HepG2 (cell line): ENCODE results near the gene NLRC5. TPM values are rescaled to one million over a fixed set of nuclear protein-coding genes. Genes with fewer than 3 reads are reported as not detected.
"Not testable (repeated sequence)": the region's sequence is repeated elsewhere in the genome, so short reads cannot be mapped to it uniquely, and the experiment has no call there.

Experiments used
- ATAC-seq: fragments of 200-7000 bp; cut with Tn5 transposase; 3 replicates; pipeline ENCODE4 v1.9.1; 2020; ENCODE audit warnings: mild to moderate bottlenecking, moderate library complexity
- BruUV-seq: library from RNA; stranded (reverse); fragments of 400-500 nt; replicated peaks from 2 replicates; lab custom pipeline; 2021; lab: Mats Ljungman, UMichigan
- CTCF ChIA-PET: fragments of 300-600 bp; formaldehyde crosslinking; extraction: SDS; loops from one replicate; lab custom pipeline; 2021; ENCODE audit warnings: low total read pairs, inconsistent platforms, low intra/inter-chr PET ratio; lab: Yijun Ruan, JAX
- POLR2A ChIA-PET: fragments of 350-600 bp; sonication (Branson Sonifier 250); formaldehyde crosslinking; loops from one replicate; lab custom pipeline; 2020; ENCODE audit warnings: antibody characterized with exemption, inconsistent platforms; lab: Yijun Ruan, JAX
- DNase-seq: peaks from one replicate; pipeline ENCODE4 v3.0.0-alpha.2; 2015; ENCODE audit warnings: low spot score
- FAIRE-seq: peaks from 3 replicates; lab custom pipeline; 2011; peaks lifted over from hg19 to GRCh38; lab: Jason Lieb, UNC
- H2AFZ ChIP-seq: one replicate; pipeline ENCODE4 v1.6.1; 2011; ENCODE audit warnings: low read length, inconsistent platforms
- H3K27ac ChIP-seq: fragments of 300-600 bp; 3 replicates; pipeline ENCODE4 v1.8.0; 2011; ENCODE audit warnings: mixed run types, mild to moderate bottlenecking, mixed read lengths, low read length, inconsistent platforms; ENCODE audit not compliant: insufficient read depth; ENCODE audit errors: extremely low read length
- H3K27me3 ChIP-seq, 2 experiments: fragments of 200-600 bp in 1 of 2; 2 replicates in 1 of 2; 3 replicates in 1 of 2; pipeline versions ENCODE4 v1.6.0 to v1.8.0; 2011; ENCODE audit warnings: low read length in 2 of 2, mild to moderate bottlenecking in 2 of 2, moderate library complexity in 2 of 2, inconsistent platforms in 1 of 2; ENCODE audit not compliant: insufficient read depth in 2 of 2, control insufficient read depth in 1 of 2
- H3K36me3 ChIP-seq, 2 experiments: fragments of 200-600 bp in 1 of 2; replicated peaks in 1 of 2; 2 replicates in 1 of 2; 3 replicates in 1 of 2; pipeline versions ENCODE4 v1.5.1 to v1.8.0; 2011; ENCODE audit warnings: low read length in 2 of 2, inconsistent platforms in 1 of 2; ENCODE audit not compliant: insufficient read depth in 2 of 2, control insufficient read depth in 1 of 2
- H3K4me1 ChIP-seq: 2 replicates; pipeline ENCODE4 v1.5.1; 2012; ENCODE audit warnings: low read length, inconsistent platforms; ENCODE audit not compliant: insufficient read depth
- H3K4me2 ChIP-seq: 2 replicates; pipeline ENCODE4 v1.6.0; 2011; ENCODE audit warnings: low read depth, low read length, inconsistent platforms
- H3K4me3 ChIP-seq, 3 experiments: fragments of 200-600 bp in 1 of 3; sonication (generic), shearing (Covaris generic) in 1 of 3; replicated peaks in 1 of 3; 2 replicates each; pipeline ENCODE4 v1.5.1; 2011 to 2016; ENCODE audit warnings: low read length in 3 of 3, inconsistent platforms in 2 of 3, low read depth in 2 of 3, mild to moderate bottlenecking in 2 of 3, control low read depth in 1 of 3, mixed read lengths in 1 of 3; ENCODE audit not compliant: insufficient read depth in 1 of 3
- H3K79me2 ChIP-seq: one replicate; pipeline ENCODE4 v1.6.1; 2011; ENCODE audit warnings: low read length, inconsistent platforms; ENCODE audit not compliant: insufficient read depth
- H3K9ac ChIP-seq: 2 replicates; pipeline ENCODE4 v1.6.0; 2011; ENCODE audit warnings: mild to moderate bottlenecking, low read depth, low read length, inconsistent platforms; ENCODE audit not compliant: insufficient read depth
- H3K9me3 ChIP-seq: 2 replicates; pipeline ENCODE4 v1.5.1; 2012; ENCODE audit warnings: mild to moderate bottlenecking, low read length
- H4K20me1 ChIP-seq: 2 replicates; pipeline ENCODE4 v1.6.0; 2011; ENCODE audit warnings: inconsistent platforms, mild to moderate bottlenecking, low read length, moderate library complexity; ENCODE audit not compliant: insufficient read depth
- CEBPB ChIP-seq: IDR thresholded peaks from 2 replicates; pipeline ENCODE4 v1.6.1; 2011; ENCODE audit warnings: low read depth, low read length, improper control_type of control experiment, borderline replicate concordance
- MNT ChIP-seq: fragments of 450-650 bp; IDR thresholded peaks from 2 replicates; pipeline ENCODE4 v1.6.1; 2016
- PLSCR1 ChIP-seq: sonication (generic); formaldehyde crosslinking; IDR thresholded peaks from 2 replicates; pipeline ENCODE4 v1.5.0; 2020; ENCODE audit warnings: missing genetic modification reagents, mild to moderate bottlenecking, borderline replicate concordance
- WGBS: methylation state at CpG from one replicate; pipeline ENCODE4 v1.1.6; 2017; ENCODE audit warnings: low lambda C conversion rate; 5-methylcytosine and 5-hydroxymethylcytosine counted together
- in situ Hi-C: cut with HindIII; loops from 2 replicates; pipeline ENCODE4 v1.10.0; 2017; ENCODE audit warnings: low pct_unique_long_range_greater_than_20kb; ENCODE audit not compliant: extremely low pct_ligation_motif_present
- intact Hi-C: fragments of 100-400 bp; cut with micrococcal nuclease; formaldehyde crosslinking; loops from one replicate; pipeline ENCODE4 v1.10.0; 2022; ENCODE audit not compliant: unreplicated experiment
- polyA plus RNA-seq, 8 experiments: library from polyadenylated mRNA; depleted of rRNA in 3 of 8; stranded (reverse) in 7 of 8; unstranded in 1 of 8; fragments of >200 nt; fragmentation: Illumina TruSeq in 4 of 8; extraction: Trizol in 4 of 8; gene quantifications; 2 replicates each; pipeline versions ENCODE4 v1.2.1 to v1.2.3, GENCODE V29; 2011 to 2016; ENCODE audit warnings: low read depth in 4 of 8, missing spikeins in 1 of 8, mixed read lengths in 1 of 8; ENCODE audit not compliant: insufficient read depth in 1 of 8
- total RNA-seq, 5 experiments: library from RNA; depleted of rRNA; stranded (reverse); fragments of >200 nt; fragmentation: Illumina TruSeq; extraction: Trizol; gene quantifications; 2 replicates each; pipeline ENCODE4 v1.2.3, GENCODE V29; 2016; ENCODE audit warnings: low read depth in 1 of 5

The NLRC5 gene
- total and polyA plus RNA-seq, 2 of the 13 experiments (the other 11 are each of a cell fraction or from before 2014, with no cell fraction given), result 6.3 to 12.7 TPM

GRCh38 chr16:56990407-56991286 lies 1.3 kb downstream of the NLRC5 start:
- CTCF ChIA-PET, result no interaction called here
- Histone ChIP-seq H2AFZ (no peak overlapping the region), H4K20me1 (no peaks in the 10 kb centered on the region), H3K4me3 (no peak overlapping the region; a peak in 1 of 6 replicates), H3K9me3 (no peaks in the 10 kb centered on the region), H3K36me3 (no peaks in the 10 kb centered on the region), H3K9ac (no peak overlapping the region), H3K4me1 (peaks cover 52% of the 10 kb centered on the region), H3K27me3 (peaks cover 3 to 43% of the 10 kb centered on the region in 2 experiments), H3K27ac (no peak overlapping the region), H3K4me2 (peak overlapping the region; percentile 92; the same call in 1 of the 2 replicates), H3K79me2 (no peaks in the 10 kb centered on the region)
- in situ Hi-C loops, result no loop called here
- 0 out of 2 replicates have a peak, but pooled peaks have one; percentile 5 for TF ChIP-seq CEBPB
- TF ChIP-seq PLSCR1 (CRISPR knock-in tag), result no peak
- TF ChIP-seq MNT, result peak; percentile 80
- FAIRE-seq (no peak), ATAC-seq (no peak), DNase-seq (no peak)
- intact Hi-C loops, result no loop called here
- BruUV-seq, result no TSS peak
- POLR2A ChIA-PET, result interaction anchor here (2.7 kb wide), 1 partner anchor 25 kb away, joined by 12 read pairs; no protein-coding TSS in a partner anchor
- WGBS, result 63% methylated on average over 16 of the region's 16 CpGs

- Histone ChIP-seq H3K4me1 (peaks cover 34% of the 10 kb centered on the region), H3K27me3 (peaks cover 3 to 41% of the 10 kb centered on the region in 2 experiments)
- H3K79me2 ChIP-seq, BruUV-seq, ATAC-seq, CTCF ChIA-PET, H4K20me1 ChIP-seq, H2AFZ ChIP-seq, H3K9me3 ChIP-seq, H3K36me3 ChIP-seq, H3K4me2 ChIP-seq, intact Hi-C loops, POLR2A ChIA-PET, H3K4me3 ChIP-seq, FAIRE-seq, in situ Hi-C loops, H3K9ac ChIP-seq, DNase-seq, H3K27ac ChIP-seq: not testable (repeated sequence)
- WGBS, result 59% methylated on average over 1 of the region's 1 CpG
Measured at GRCh38 chr16:56992431-56992830, 3.1 kb downstream of the NLRC5 start.
